SK-N-SH (cell line): Measurements from ENCODE around the gene SMIM10L2A. TPM values are rescaled to one million over a fixed set of nuclear protein-coding genes. Genes with fewer than 3 reads are reported as not detected.

Experiments
- CTCF ChIA-PET: fragments of 300-600, 350-600 bp; formaldehyde crosslinking; extraction: SDS; loops from one replicate; lab custom pipeline; 2021; lab: Yijun Ruan, JAX
- POLR2A ChIA-PET: fragments of 350-600 bp; sonication (Branson Sonifier 250); formaldehyde crosslinking; extraction: SDS; loops from one replicate; lab custom pipeline; 2020; ENCODE audit warnings: antibody characterized with exemption, inconsistent platforms; lab: Yijun Ruan, JAX
- DNase-seq: peaks from one replicate; pipeline ENCODE4 v3.0.0; 2012
- H2AFZ ChIP-seq: fragments of 200-600 bp; sonication (generic); 2 replicates; pipeline ENCODE4 v1.8.1; 2016; ENCODE audit warnings: antibody characterized with exemption, mild to moderate bottlenecking, low read depth
- H3F3A ChIP-seq: fragments of 200-600 bp; sonication (generic); replicated peaks from 2 replicates; pipeline ENCODE3; 2016; ENCODE audit warnings: antibody characterized with exemption, mild to moderate bottlenecking; ENCODE audit not compliant: insufficient read depth
- H3K27ac ChIP-seq, 2 experiments: fragments of 200-500 bp in 1 of 2; fragments of 200-600 bp in 1 of 2; sonication (Bioruptor generic) in 1 of 2; sonication (generic), shearing (Covaris generic) in 1 of 2; 2 replicates each; pipeline versions ENCODE4 v1.5.1 to v1.6.1; 2014 to 2016; ENCODE audit warnings: low read depth in 2 of 2, inconsistent platforms in 1 of 2, low read length in 1 of 2, mild to moderate bottlenecking in 1 of 2, mixed read lengths in 1 of 2
- H3K27me3 ChIP-seq: fragments of 200-600 bp; sonication (generic), shearing (Covaris generic); 2 replicates; pipeline ENCODE4 v1.6.1; 2016; ENCODE audit warnings: mixed run types; ENCODE audit not compliant: insufficient read depth
- H3K36me3 ChIP-seq, 2 experiments: fragments of 200-500 bp in 1 of 2; fragments of 200-600 bp in 1 of 2; sonication (Bioruptor generic) in 1 of 2; sonication (generic) in 1 of 2; replicated peaks in 1 of 2; 2 replicates each; pipeline versions ENCODE3 to v1.5.1; 2014 to 2016; ENCODE audit warnings: low read length in 1 of 2, mild to moderate bottlenecking in 1 of 2; ENCODE audit not compliant: insufficient read depth in 2 of 2, control insufficient read depth in 1 of 2
- H3K4me1 ChIP-seq, 2 experiments: fragments of 200-500 bp in 1 of 2; fragments of 200-600 bp in 1 of 2; sonication (Bioruptor generic) in 1 of 2; sonication (generic), shearing (Covaris generic) in 1 of 2; 2 replicates each; pipeline versions ENCODE4 v1.5.1 to v1.6.1; 2014 to 2016; ENCODE audit warnings: low read depth in 1 of 2, low read length in 1 of 2, mixed run types in 1 of 2; ENCODE audit not compliant: insufficient read depth in 2 of 2, control insufficient read depth in 1 of 2
- H3K4me2 ChIP-seq: fragments of 200-600 bp; sonication (generic), shearing (Covaris generic); 2 replicates; pipeline ENCODE4 v1.6.1; 2017; ENCODE audit warnings: mixed run types
- H3K4me3 ChIP-seq, 2 experiments: fragments of 200-500 bp in 1 of 2; fragments of 200-600 bp in 1 of 2; sonication (Bioruptor generic) in 1 of 2; sonication (generic), shearing (Covaris generic) in 1 of 2; 2 replicates each; pipeline versions ENCODE4 v1.5.1 to v1.8.1; 2014 to 2016; ENCODE audit warnings: low read depth in 2 of 2, inconsistent platforms in 1 of 2, low read length in 1 of 2, mild to moderate bottlenecking in 1 of 2, mixed read lengths in 1 of 2, moderate library complexity in 1 of 2
- H3K79me2 ChIP-seq: fragments of 200-600 bp; sonication (generic); 2 replicates; pipeline ENCODE4 v1.8.1; 2017; ENCODE audit warnings: mild to moderate bottlenecking; ENCODE audit not compliant: insufficient read depth
- H3K9ac ChIP-seq: fragments of 200-600 bp; sonication (generic); 2 replicates; pipeline ENCODE4 v1.6.1; 2017; ENCODE audit warnings: mixed run types
- H3K9me2 ChIP-seq: fragments of 200-600 bp; sonication (generic); 2 replicates; pipeline ENCODE4 v1.6.1; 2017; ENCODE audit warnings: mixed run types
- H3K9me3 ChIP-seq: fragments of 200-600 bp; sonication (generic); 2 replicates; pipeline ENCODE4 v1.6.1; 2017; ENCODE audit warnings: mixed run types, mild to moderate bottlenecking, moderate library complexity
- H4K20me1 ChIP-seq: fragments of 200-600 bp; sonication (generic); 2 replicates; pipeline ENCODE4 v1.6.1; 2017; ENCODE audit warnings: mild to moderate bottlenecking, mixed run types; ENCODE audit not compliant: insufficient read depth
- CHD2 ChIP-seq: fragments of 150-350 bp; IDR thresholded peaks from 2 replicates; pipeline ENCODE4 v1.6.1; 2018; ENCODE audit warnings: low read length; ENCODE audit not compliant: partially characterized antibody
- EP300 ChIP-seq, 2 experiments: IDR thresholded peaks; 2 replicates each; pipeline versions ENCODE4 v1.4.0 to v1.6.1; 2012; ENCODE audit warnings: borderline replicate concordance in 1 of 2, low read depth in 1 of 2, low read length in 1 of 2
- GABPA ChIP-seq: IDR thresholded peaks from 2 replicates; pipeline ENCODE4 v1.4.0; 2012; ENCODE audit warnings: low read depth, mild to moderate bottlenecking
- NFIC ChIP-seq: IDR thresholded peaks from 2 replicates; pipeline ENCODE4 v1.4.0; 2012; ENCODE audit warnings: borderline replicate concordance
- NRF1 ChIP-seq: IDR thresholded peaks from 2 replicates; pipeline ENCODE4 v1.6.1; 2012; ENCODE audit warnings: low read depth, mild to moderate bottlenecking, low read length
- POLR2AphosphoS5 ChIP-seq: IDR thresholded peaks from 2 replicates; pipeline ENCODE4 v1.6.1; 2012; ENCODE audit warnings: low read depth, low read length
- WGBS: methylation state at CpG from one replicate; pipeline ENCODE4 v1.1.6; 2017; ENCODE audit warnings: low lambda C conversion rate; 5-methylcytosine and 5-hydroxymethylcytosine counted together
- polyA plus RNA-seq, 3 experiments: library from polyadenylated mRNA; depleted of rRNA; stranded (reverse); fragments of >200 nt; gene quantifications; 2 replicates each; pipeline ENCODE4 v1.2.3, GENCODE V29; 2012
- TF ChIP-seq, protein P1 (sequence below): IDR thresholded peaks from 2 replicates; pipeline ENCODE4 v1.6.1; 2012; ENCODE audit warnings: mild to moderate bottlenecking, low read depth, low read length, moderate library complexity
- TF ChIP-seq, protein P2 (sequence below): IDR thresholded peaks from 2 replicates; pipeline ENCODE4 v1.4.0; 2012; ENCODE audit warnings: low read depth, borderline replicate concordance
- TF ChIP-seq, protein P3 (sequence below): fragments of 200-600 bp; sonication (generic); IDR thresholded peaks from 2 replicates; pipeline ENCODE4 v1.6.1; 2017; ENCODE audit warnings: antibody characterized with exemption, mild to moderate bottlenecking, moderate library complexity

SMIM10L2A gene
- polyA plus RNA-seq, 1 of the 3 experiments (the other 2 are of a cell fraction), result 0.15 TPM

DNA sequence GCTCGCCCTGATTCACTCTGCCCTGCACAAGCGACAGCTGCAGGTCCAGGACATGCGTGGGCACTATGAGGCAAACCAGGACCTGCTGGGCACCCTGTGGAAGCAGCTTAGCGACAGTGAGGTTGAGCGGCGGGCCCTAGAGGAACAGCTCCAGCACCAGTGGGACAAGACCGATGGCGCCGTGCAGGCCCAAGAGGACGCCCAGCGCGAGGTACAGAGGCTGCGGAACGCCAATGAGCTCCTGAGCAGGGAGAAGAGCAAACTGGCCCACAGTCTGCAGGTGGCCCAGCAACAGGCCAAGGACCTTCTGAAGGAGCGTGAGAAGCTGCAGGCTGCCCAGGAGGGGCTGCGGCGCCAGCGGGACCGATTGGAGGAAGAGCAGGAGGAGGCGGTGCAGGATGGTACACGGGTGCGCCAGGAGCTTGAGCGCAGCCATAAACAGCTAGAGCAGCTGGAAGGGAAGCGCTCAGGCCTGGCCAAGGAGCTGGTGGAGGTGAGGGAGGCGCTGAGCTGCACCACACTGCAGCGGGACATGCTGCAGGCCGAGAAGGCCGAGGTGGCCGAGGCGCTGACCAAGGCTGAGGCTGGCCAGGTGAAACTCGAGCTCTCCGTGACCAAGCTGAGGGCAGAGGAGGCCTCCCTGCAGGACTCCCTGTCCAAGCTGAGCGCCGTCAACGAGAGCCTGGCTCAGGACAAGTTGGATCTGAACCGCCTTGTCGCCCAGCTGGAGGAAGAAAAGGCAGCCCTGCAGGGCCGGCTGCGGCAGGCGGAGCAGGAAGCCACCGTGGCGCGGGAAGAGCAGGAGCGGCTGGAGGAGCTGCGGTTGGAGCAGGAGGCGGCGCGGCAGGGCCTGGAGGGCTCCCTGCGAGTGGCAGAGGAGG, 12.8 kb downstream of the SMIM10L2A start (continued):
- TF ChIP-seq, protein P1, sequence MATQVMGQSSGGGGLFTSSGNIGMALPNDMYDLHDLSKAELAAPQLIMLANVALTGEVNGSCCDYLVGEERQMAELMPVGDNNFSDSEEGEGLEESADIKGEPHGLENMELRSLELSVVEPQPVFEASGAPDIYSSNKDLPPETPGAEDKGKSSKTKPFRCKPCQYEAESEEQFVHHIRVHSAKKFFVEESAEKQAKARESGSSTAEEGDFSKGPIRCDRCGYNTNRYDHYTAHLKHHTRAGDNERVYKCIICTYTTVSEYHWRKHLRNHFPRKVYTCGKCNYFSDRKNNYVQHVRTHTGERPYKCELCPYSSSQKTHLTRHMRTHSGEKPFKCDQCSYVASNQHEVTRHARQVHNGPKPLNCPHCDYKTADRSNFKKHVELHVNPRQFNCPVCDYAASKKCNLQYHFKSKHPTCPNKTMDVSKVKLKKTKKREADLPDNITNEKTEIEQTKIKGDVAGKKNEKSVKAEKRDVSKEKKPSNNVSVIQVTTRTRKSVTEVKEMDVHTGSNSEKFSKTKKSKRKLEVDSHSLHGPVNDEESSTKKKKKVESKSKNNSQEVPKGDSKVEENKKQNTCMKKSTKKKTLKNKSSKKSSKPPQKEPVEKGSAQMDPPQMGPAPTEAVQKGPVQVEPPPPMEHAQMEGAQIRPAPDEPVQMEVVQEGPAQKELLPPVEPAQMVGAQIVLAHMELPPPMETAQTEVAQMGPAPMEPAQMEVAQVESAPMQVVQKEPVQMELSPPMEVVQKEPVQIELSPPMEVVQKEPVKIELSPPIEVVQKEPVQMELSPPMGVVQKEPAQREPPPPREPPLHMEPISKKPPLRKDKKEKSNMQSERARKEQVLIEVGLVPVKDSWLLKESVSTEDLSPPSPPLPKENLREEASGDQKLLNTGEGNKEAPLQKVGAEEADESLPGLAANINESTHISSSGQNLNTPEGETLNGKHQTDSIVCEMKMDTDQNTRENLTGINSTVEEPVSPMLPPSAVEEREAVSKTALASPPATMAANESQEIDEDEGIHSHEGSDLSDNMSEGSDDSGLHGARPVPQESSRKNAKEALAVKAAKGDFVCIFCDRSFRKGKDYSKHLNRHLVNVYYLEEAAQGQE, result no peak
- TF ChIP-seq, protein P2, sequence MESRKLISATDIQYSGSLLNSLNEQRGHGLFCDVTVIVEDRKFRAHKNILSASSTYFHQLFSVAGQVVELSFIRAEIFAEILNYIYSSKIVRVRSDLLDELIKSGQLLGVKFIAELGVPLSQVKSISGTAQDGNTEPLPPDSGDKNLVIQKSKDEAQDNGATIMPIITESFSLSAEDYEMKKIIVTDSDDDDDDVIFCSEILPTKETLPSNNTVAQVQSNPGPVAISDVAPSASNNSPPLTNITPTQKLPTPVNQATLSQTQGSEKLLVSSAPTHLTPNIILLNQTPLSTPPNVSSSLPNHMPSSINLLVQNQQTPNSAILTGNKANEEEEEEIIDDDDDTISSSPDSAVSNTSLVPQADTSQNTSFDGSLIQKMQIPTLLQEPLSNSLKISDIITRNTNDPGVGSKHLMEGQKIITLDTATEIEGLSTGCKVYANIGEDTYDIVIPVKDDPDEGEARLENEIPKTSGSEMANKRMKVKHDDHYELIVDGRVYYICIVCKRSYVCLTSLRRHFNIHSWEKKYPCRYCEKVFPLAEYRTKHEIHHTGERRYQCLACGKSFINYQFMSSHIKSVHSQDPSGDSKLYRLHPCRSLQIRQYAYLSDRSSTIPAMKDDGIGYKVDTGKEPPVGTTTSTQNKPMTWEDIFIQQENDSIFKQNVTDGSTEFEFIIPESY, result no peak
- TF ChIP-seq POLR2AphosphoS5 (no peak), NRF1 (no peak), GABPA (no peak), CHD2 (no peak), NFIC (no peak)
- TF ChIP-seq, protein P3, sequence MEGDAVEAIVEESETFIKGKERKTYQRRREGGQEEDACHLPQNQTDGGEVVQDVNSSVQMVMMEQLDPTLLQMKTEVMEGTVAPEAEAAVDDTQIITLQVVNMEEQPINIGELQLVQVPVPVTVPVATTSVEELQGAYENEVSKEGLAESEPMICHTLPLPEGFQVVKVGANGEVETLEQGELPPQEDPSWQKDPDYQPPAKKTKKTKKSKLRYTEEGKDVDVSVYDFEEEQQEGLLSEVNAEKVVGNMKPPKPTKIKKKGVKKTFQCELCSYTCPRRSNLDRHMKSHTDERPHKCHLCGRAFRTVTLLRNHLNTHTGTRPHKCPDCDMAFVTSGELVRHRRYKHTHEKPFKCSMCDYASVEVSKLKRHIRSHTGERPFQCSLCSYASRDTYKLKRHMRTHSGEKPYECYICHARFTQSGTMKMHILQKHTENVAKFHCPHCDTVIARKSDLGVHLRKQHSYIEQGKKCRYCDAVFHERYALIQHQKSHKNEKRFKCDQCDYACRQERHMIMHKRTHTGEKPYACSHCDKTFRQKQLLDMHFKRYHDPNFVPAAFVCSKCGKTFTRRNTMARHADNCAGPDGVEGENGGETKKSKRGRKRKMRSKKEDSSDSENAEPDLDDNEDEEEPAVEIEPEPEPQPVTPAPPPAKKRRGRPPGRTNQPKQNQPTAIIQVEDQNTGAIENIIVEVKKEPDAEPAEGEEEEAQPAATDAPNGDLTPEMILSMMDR, result no peak
- TF ChIP-seq, all 33 proteins: peak for 0

DNA sequence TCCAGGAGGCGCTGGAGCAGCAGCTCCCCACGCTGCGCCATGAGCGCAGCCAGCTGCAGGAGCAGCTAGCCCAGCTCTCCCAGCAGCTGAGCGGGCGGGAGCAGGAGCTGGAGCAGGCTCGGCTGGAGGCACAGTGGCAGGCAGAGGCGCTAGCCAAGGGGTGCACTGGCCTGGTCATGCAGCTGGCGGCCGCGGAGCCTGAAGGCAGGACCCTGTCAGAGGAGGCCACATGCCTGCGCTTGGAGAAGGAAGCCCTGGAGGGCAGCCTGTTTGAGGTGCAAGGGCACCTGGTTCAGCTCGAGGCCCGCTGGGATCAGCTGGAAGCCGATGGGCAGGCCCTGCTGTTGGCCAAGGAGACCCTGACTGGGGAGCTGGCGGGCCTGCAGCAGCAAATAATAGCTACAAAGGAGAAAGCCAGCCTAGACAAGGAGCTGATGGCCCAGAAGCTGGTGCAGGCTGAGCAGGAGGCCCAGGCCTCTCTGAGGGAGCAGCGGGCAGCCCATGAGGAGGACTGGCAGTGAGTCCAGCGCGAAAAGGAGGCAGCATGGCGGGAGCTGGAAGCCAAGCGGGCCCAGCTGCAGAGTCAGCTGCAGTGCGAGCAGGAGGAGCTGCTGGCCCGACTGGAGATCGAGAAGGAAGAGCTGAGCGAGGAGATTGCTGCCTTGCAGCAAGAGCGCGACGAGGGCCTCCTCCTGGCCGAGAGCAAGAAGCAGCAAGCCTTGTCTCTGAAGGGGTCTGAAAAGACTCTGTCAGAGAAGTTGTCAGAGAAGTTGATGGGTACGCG, 13.6 kb downstream of the SMIM10L2A start:
- no peaks in the 10 kb centered on the region for H3F3A ChIP-seq
- no peak for DNase-seq
- H3K4me1 ChIP-seq, result no peaks in the 10 kb centered on the region; a peak in 1 of 4 replicates
- H3K27ac ChIP-seq, result no peak overlapping the region
- no peaks in the 10 kb centered on the region for H4K20me1 ChIP-seq
- H3K36me3 ChIP-seq, result no peaks in the 10 kb centered on the region
- H3K4me3 ChIP-seq, result no peak overlapping the region
- no peaks in the 10 kb centered on the region for H3K9me3 ChIP-seq
- H2AFZ ChIP-seq, result no peak overlapping the region
- peaks cover 6% of the 10 kb centered on the region; the same call in 1 of the 2 replicates for H3K27me3 ChIP-seq
- TF ChIP-seq NFIC, result no peak
- TF ChIP-seq EP300 (IDR thresholded peaks at IDR 0.05; ENCODE audit: borderline replicate concordance in 1 of 2, low read depth in 1 of 2, low read length in 1 of 2), result no peak
- TF ChIP-seq, all 33 proteins: peak for 0
- CTCF ChIA-PET, result interaction anchor here (1.2 kb wide), 1 partner anchor 161 kb away, joined by 3 read pairs; no protein-coding TSS in a partner anchor
- POLR2A ChIA-PET, result no interaction called here
- Histone ChIP-seq H3K4me2 (no peak overlapping the region), H3K9ac (no peak overlapping the region), H3K9me2 (no peaks in the 10 kb centered on the region), H3K79me2 (no peaks in the 10 kb centered on the region)
- WGBS, result 39% methylated on average over 15 of the region's 31 CpGs
